Esophagus muscularis mucosa (tissue), 4 donors: Measurements from ENCODE around the gene NDUFV3.
"Not testable (repeated sequence)": the region's sequence is repeated elsewhere in the genome, so short reads cannot be mapped to it uniquely, and the experiment has no call there.

Experiments used
- EP300 ChIP-seq: sonication (generic); formaldehyde crosslinking; IDR thresholded peaks from one replicate; pipeline ENCODE4 v1.6.1; 2017; ENCODE audit warnings: antibody characterized with exemption
- POLR2AphosphoS5 ChIP-seq, 2 donors: sonication (generic); formaldehyde crosslinking; IDR thresholded peaks; one replicate each; pipeline ENCODE4 v1.6.1; 2017; ENCODE audit warnings: antibody characterized with exemption in 2 of 2
- TF ChIP-seq, protein P1 (sequence below), 3 experiments: fragments of 200-600 bp in 2 of 3; fragments of 450-650 bp in 1 of 3; sonication (generic) in 2 of 3; IDR thresholded peaks; one replicate each; pipeline ENCODE4 v1.5.1; 2017 to 2019; ENCODE audit warnings: antibody characterized with exemption in 3 of 3, mild to moderate bottlenecking in 2 of 3, moderate library complexity in 1 of 3

DNA sequence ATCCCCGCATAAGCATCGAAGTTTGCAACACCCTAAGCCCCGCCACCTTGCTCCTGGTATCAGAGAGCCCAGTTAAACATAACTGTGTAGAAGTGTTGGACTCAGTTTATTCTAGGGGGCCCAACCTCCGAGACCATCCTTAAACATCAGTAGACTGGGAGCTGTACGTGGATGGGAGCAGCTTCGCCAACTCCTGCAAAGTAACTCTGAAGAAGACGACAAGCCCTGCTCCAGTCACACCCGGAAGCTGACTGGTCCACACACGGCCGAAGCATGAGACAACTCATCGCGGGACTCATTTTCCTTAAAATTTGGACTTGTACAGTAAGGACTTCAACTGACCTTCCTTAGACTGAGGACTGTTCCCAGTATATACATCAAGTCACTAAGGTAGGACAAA is 40.9 kb downstream of the NDUFV3 start:
- TF ChIP-seq, protein P1, sequence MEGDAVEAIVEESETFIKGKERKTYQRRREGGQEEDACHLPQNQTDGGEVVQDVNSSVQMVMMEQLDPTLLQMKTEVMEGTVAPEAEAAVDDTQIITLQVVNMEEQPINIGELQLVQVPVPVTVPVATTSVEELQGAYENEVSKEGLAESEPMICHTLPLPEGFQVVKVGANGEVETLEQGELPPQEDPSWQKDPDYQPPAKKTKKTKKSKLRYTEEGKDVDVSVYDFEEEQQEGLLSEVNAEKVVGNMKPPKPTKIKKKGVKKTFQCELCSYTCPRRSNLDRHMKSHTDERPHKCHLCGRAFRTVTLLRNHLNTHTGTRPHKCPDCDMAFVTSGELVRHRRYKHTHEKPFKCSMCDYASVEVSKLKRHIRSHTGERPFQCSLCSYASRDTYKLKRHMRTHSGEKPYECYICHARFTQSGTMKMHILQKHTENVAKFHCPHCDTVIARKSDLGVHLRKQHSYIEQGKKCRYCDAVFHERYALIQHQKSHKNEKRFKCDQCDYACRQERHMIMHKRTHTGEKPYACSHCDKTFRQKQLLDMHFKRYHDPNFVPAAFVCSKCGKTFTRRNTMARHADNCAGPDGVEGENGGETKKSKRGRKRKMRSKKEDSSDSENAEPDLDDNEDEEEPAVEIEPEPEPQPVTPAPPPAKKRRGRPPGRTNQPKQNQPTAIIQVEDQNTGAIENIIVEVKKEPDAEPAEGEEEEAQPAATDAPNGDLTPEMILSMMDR (IDR thresholded peaks at IDR 0.05): not testable (repeated sequence)
- not testable (repeated sequence) for TF ChIP-seq POLR2AphosphoS5 (IDR thresholded peaks at IDR 0.05); EP300
